ENCODE measurements around the gene LRRC56. TPM values are rescaled to one million over a fixed set of nuclear protein-coding genes. Genes with fewer than 3 reads are reported as not detected.

The LRRC56 gene
- total and polyA plus RNA-seq, 2 experiments from 2014 or later, result 0.73 to 0.87 TPM

DNA sequence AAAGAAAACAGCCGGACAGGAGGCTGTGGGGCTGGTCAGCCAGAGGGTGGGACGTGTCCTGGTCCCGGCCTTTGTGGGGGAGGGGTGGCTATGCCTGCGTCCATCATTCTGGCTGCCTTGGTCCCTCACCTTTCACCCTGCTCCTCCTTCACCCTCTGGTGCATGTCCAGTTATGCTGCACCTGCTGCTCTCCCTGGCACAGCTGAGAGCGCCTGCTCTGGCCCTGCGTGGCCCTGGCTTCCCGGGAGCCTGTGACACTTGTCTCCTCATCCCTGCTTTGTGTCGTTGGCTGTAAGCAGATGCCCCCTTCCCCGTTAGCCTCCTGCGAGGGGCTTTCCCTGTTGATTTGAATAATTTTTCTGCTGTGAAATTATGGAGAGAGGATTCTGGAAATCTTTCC, 55.6 kb downstream of the LRRC56 start:
- peaks cover 79% of the 10 kb centered on the region for H3K36me3 Mint-ChIP-seq (ENCODE audit: low read depth)
- no peak for ATAC-seq
- no peak for DNase-seq (ENCODE audit: low spot score)
- H3K4me2 ChIP-seq, result no peak overlapping the region
- H3K9me2 ChIP-seq (ENCODE audit: insufficient read depth), result no peaks in the 10 kb centered on the region
- H3K27me3 ChIP-seq (ENCODE audit: insufficient read depth), result no peaks in the 10 kb centered on the region
- peaks cover 19% of the 10 kb centered on the region for H3F3A ChIP-seq (replicated peaks; ENCODE audit: low read depth)
- no peaks in the 10 kb centered on the region; the same call in 2 of the 3 replicates for H3K4me1 Mint-ChIP-seq
- H3K4me1 ChIP-seq (ENCODE audit: insufficient read depth), result no peaks in the 10 kb centered on the region
- H2AFZ ChIP-seq, result no peak overlapping the region
- TF ChIP-seq POLR2AphosphoS5 (IDR thresholded peaks at IDR 0.05; ENCODE audit: low read depth) (no peak), EZH2 (IDR thresholded peaks at IDR 0.05; ENCODE audit: low read depth, unreplicated experiment) (no peak), CREB1 (CRISPR knock-in tag; IDR thresholded peaks at IDR 0.05; ENCODE audit: low read depth) (no peak), EZH2phosphoT487 (IDR thresholded peaks at IDR 0.05; ENCODE audit: unreplicated experiment) (no peak), JUNB (IDR thresholded peaks at IDR 0.05; ENCODE audit: unreplicated experiment) (no peak), ZNF114 (CRISPR knock-in tag; IDR thresholded peaks at IDR 0.05) (no peak), NANOG (IDR thresholded peaks at IDR 0.05; ENCODE audit: borderline replicate concordance) (no peak), ZNF331 (CRISPR knock-in tag; IDR thresholded peaks at IDR 0.05; ENCODE audit: low read depth) (no peak), STAT1 (IDR thresholded peaks at IDR 0.05; ENCODE audit: unreplicated experiment) (no peak)
- TF ChIP-seq, protein P1, sequence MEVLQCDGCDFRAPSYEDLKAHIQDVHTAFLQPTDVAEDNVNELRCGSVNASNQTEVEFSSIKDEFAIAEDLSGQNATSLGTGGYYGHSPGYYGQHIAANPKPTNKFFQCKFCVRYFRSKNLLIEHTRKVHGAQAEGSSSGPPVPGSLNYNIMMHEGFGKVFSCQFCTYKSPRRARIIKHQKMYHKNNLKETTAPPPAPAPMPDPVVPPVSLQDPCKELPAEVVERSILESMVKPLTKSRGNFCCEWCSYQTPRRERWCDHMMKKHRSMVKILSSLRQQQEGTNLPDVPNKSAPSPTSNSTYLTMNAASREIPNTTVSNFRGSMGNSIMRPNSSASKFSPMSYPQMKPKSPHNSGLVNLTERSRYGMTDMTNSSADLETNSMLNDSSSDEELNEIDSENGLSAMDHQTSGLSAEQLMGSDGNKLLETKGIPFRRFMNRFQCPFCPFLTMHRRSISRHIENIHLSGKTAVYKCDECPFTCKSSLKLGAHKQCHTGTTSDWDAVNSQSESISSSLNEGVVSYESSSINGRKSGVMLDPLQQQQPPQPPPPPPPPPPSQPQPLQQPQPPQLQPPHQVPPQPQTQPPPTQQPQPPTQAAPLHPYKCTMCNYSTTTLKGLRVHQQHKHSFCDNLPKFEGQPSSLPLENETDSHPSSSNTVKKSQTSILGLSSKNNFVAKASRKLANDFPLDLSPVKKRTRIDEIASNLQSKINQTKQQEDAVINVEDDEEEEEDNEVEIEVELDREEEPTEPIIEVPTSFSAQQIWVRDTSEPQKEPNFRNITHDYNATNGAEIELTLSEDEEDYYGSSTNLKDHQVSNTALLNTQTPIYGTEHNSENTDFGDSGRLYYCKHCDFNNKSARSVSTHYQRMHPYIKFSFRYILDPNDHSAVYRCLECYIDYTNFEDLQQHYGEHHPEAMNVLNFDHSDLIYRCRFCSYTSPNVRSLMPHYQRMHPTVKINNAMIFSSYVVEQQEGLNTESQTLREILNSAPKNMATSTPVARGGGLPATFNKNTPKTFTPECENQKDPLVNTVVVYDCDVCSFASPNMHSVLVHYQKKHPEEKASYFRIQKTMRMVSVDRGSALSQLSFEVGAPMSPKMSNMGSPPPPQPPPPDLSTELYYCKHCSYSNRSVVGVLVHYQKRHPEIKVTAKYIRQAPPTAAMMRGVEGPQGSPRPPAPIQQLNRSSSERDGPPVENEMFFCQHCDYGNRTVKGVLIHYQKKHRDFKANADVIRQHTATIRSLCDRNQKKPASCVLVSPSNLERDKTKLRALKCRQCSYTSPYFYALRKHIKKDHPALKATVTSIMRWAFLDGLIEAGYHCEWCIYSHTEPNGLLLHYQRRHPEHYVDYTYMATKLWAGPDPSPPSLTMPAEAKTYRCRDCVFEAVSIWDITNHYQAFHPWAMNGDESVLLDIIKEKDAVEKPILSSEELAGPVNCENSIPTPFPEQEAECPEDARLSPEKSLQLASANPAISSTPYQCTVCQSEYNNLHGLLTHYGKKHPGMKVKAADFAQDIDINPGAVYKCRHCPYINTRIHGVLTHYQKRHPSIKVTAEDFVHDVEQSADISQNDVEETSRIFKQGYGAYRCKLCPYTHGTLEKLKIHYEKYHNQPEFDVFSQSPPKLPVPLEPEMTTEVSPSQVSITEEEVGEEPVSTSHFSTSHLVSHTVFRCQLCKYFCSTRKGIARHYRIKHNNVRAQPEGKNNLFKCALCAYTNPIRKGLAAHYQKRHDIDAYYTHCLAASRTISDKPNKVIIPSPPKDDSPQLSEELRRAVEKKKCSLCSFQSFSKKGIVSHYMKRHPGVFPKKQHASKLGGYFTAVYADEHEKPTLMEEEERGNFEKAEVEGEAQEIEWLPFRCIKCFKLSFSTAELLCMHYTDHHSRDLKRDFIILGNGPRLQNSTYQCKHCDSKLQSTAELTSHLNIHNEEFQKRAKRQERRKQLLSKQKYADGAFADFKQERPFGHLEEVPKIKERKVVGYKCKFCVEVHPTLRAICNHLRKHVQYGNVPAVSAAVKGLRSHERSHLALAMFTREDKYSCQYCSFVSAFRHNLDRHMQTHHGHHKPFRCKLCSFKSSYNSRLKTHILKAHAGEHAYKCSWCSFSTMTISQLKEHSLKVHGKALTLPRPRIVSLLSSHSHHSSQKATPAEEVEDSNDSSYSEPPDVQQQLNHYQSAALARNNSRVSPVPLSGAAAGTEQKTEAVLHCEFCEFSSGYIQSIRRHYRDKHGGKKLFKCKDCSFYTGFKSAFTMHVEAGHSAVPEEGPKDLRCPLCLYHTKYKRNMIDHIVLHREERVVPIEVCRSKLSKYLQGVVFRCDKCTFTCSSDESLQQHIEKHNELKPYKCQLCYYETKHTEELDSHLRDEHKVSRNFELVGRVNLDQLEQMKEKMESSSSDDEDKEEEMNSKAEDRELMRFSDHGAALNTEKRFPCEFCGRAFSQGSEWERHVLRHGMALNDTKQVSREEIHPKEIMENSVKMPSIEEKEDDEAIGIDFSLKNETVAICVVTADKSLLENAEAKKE (CRISPR knock-in tag; IDR thresholded peaks at IDR 0.05), result no peak
- TF ChIP-seq, protein P2, sequence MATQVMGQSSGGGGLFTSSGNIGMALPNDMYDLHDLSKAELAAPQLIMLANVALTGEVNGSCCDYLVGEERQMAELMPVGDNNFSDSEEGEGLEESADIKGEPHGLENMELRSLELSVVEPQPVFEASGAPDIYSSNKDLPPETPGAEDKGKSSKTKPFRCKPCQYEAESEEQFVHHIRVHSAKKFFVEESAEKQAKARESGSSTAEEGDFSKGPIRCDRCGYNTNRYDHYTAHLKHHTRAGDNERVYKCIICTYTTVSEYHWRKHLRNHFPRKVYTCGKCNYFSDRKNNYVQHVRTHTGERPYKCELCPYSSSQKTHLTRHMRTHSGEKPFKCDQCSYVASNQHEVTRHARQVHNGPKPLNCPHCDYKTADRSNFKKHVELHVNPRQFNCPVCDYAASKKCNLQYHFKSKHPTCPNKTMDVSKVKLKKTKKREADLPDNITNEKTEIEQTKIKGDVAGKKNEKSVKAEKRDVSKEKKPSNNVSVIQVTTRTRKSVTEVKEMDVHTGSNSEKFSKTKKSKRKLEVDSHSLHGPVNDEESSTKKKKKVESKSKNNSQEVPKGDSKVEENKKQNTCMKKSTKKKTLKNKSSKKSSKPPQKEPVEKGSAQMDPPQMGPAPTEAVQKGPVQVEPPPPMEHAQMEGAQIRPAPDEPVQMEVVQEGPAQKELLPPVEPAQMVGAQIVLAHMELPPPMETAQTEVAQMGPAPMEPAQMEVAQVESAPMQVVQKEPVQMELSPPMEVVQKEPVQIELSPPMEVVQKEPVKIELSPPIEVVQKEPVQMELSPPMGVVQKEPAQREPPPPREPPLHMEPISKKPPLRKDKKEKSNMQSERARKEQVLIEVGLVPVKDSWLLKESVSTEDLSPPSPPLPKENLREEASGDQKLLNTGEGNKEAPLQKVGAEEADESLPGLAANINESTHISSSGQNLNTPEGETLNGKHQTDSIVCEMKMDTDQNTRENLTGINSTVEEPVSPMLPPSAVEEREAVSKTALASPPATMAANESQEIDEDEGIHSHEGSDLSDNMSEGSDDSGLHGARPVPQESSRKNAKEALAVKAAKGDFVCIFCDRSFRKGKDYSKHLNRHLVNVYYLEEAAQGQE (IDR thresholded peaks at IDR 0.05; ENCODE audit: unreplicated experiment), result no peak
- TF ChIP-seq, protein P3, sequence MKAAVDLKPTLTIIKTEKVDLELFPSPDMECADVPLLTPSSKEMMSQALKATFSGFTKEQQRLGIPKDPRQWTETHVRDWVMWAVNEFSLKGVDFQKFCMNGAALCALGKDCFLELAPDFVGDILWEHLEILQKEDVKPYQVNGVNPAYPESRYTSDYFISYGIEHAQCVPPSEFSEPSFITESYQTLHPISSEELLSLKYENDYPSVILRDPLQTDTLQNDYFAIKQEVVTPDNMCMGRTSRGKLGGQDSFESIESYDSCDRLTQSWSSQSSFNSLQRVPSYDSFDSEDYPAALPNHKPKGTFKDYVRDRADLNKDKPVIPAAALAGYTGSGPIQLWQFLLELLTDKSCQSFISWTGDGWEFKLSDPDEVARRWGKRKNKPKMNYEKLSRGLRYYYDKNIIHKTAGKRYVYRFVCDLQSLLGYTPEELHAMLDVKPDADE (IDR thresholded peaks at IDR 0.05), result no peak
- TF ChIP-seq, protein P4, sequence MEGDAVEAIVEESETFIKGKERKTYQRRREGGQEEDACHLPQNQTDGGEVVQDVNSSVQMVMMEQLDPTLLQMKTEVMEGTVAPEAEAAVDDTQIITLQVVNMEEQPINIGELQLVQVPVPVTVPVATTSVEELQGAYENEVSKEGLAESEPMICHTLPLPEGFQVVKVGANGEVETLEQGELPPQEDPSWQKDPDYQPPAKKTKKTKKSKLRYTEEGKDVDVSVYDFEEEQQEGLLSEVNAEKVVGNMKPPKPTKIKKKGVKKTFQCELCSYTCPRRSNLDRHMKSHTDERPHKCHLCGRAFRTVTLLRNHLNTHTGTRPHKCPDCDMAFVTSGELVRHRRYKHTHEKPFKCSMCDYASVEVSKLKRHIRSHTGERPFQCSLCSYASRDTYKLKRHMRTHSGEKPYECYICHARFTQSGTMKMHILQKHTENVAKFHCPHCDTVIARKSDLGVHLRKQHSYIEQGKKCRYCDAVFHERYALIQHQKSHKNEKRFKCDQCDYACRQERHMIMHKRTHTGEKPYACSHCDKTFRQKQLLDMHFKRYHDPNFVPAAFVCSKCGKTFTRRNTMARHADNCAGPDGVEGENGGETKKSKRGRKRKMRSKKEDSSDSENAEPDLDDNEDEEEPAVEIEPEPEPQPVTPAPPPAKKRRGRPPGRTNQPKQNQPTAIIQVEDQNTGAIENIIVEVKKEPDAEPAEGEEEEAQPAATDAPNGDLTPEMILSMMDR (conservative IDR thresholded peaks at IDR 0.05; ENCODE audit: low read depth in 2 of 2), result no peak
- no peaks in the 10 kb centered on the region; the same call in none of the 3 replicates for H3K9me3 Mint-ChIP-seq
- H3K36me3 ChIP-seq (ENCODE audit: insufficient read depth), result peaks cover 22% of the 10 kb centered on the region; the same call in 1 of the 2 replicates
- no peak overlapping the region for H3K4me3 ChIP-seq
- peaks cover 18% of the 10 kb centered on the region for H3K27me3 Mint-ChIP-seq (ENCODE audit: insufficient read depth, low read depth, poor library complexity)
- H3K27ac ChIP-seq (ENCODE audit: low read depth), result no peak overlapping the region
- H3K79me2 ChIP-seq (replicated peaks; ENCODE audit: insufficient read depth), result peaks cover 18% of the 10 kb centered on the region; the same call in 1 of the 2 replicates
- no peak overlapping the region for H3K4me3 Mint-ChIP-seq
- H4K20me1 ChIP-seq (replicated peaks; ENCODE audit: insufficient read depth), result peaks cover 20% of the 10 kb centered on the region
- no peak overlapping the region for H3K27ac Mint-ChIP-seq

Data from GM23338 (cell line).